Astrocyte of the cerebellum (primary cell): Measurements from ENCODE around the gene PARVA.
A peak's percentile ranks its signal among the peaks of the same experiment; 100 is the strongest.

Experiments
- DNase-seq: peaks from one replicate; pipeline ENCODE4 v3.0.0-alpha.2; 2011; ENCODE audit warnings: low read depth
- H3K4me3 ChIP-seq: 2 replicates; pipeline ENCODE4 v1.5.1; 2011; ENCODE audit warnings: mild to moderate bottlenecking, low read depth, low read length, moderate library complexity
- CTCF ChIP-seq: IDR thresholded peaks from 2 replicates; pipeline ENCODE4 v1.5.1; 2012; ENCODE audit warnings: low read length, low read depth, moderate library complexity, mild to moderate bottlenecking; ENCODE audit errors: missing control alignments
- in situ Hi-C: cut with HindIII; loops from 2 replicates; pipeline ENCODE4 v1.10.0; 2017; ENCODE audit warnings: low sequenced_read_pairs

PARVA gene

GRCh38 chr11:12577725-12578644 lies 200.6 kb downstream of the PARVA start:
- peak; percentile 9 for TF ChIP-seq CTCF
- in situ Hi-C loops = no loop called here
- DNase-seq = no peak
- H3K4me3 ChIP-seq = no peak overlapping the region

GRCh38 chr11:12581416-12581815 lies 204.0 kb downstream of the PARVA start:
- H3K4me3 ChIP-seq = no peak overlapping the region
- TF ChIP-seq CTCF = no peak
- no peak for DNase-seq
- in situ Hi-C loops = no loop called here

- DNase-seq = peak; percentile 37
- no peak for TF ChIP-seq CTCF
- no peak overlapping the region for H3K4me3 ChIP-seq
- in situ Hi-C loops = no loop called here
Measured at GRCh38 chr11:12581923-12582322, 204.6 kb downstream of the PARVA start.
